Stimulated activated CD4-positive, alpha-beta T cell treated with anti-CD3 and anti-CD28 coated beads, Interleukin-12 subunit alpha, Interleukin-12 subunit beta, amount 100 ng/mL, for 48 hours (primary cell): ENCODE measurements around the gene RAB11A.

Experiments
- DNase-seq, 3 donors: peaks; one replicate each; pipeline ENCODE4 v3.0.0-alpha.2; 2020; ENCODE audit warnings: low read depth in 2 of 3, low spot score in 1 of 3

The RAB11A gene

GRCh38 chr15:65883571-65883970 lies 14.3 kb downstream of the RAB11A start:
- DNase-seq, result no peak

DNA sequence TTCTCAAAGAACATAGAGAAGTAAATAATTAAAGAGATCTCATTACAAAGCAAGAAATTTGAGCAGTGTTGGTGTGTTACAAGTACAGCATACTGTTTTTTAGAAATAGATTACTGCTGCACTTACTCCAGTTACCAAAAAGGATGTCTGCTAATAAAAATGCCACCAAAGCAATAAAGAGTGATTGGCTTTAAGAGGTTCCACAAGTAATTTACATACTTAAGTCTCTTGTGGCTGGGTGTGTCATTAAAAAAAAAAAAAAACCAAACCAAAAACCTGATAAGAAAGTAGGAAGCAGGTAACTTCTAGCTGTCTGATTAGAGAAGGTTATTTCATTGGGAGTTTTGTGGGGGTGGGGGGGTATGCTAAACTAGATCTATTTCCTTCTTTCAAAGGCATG lies 15.2 kb downstream of the RAB11A start:
- no peak for DNase-seq

GRCh38 chr15:65885668-65886218 lies 16.5 kb downstream of the RAB11A start:
- no peak for DNase-seq

GRCh38 chr15:65887565-65887964 lies 18.3 kb downstream of the RAB11A start:
- peak in 2 of 3 donors; percentile 25 to 54 for DNase-seq

GRCh38 chr15:65888981-65889380 lies 19.7 kb downstream of the RAB11A start:
- peak in 1 of 3 donors; percentile 9 for DNase-seq

DNA sequence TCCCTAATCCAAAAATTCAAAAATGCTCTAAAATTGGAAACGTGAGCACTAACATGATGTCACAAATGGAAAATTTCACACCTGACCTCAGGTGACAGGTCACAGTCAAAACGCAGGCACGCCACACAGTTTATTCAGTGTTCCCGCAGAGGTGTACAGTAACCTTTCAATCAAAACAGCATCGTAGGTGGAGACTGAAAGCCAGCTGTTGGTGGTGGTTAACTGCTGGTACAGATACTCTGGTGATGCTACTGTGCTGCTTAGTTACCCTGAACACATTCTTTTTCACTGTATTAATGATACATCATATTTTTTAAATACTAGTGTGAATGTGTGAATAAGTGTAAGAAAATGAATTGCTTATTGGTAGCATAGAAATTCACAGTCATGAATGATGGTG lies 23.8 kb downstream of the RAB11A start:
- no peak for DNase-seq

DNA sequence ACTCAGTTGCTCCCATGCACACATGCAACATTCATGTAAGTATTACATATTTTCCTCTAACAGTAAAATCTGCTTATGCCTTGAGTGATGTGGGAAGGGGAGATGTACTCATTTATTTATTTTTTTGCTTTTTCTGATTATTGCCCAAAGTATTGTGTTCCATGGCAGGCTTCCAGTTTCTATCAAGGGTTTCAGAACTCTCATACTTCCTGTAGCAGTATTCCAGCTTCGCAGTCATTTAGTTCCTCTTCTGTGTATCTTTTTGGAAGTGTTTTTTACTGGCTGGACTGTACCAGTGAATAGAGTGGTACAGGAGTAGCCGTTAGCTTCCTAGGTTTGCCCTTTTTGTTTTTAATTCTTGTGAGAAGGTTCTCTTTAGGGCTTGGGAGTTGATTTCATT lies 26.9 kb downstream of the RAB11A start:
- DNase-seq, result no peak

DNA sequence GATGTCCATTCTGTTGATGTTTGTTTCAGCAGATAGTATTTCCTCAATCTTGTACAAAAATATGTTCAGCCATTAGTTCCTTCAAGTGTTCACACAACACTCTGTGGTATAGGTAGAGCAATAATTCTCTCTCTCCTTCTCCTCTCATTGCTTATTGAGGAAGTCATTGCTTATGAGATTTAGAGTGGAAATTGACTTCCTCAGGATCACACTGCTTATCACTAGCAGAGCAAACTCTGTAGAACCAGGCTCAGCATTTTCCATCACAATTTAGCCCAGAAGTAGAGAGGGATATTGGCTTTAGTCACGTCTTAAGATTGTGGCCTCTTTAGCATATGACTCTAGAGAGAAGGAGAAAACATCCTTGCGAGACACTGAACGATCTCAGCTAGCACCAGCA lies 31.2 kb downstream of the RAB11A start:
- no peak for DNase-seq

- DNase-seq, result no peak
These were observed 32.0 kb downstream of the RAB11A start for GRCh38 chr15:65901336-65901735.

DNA sequence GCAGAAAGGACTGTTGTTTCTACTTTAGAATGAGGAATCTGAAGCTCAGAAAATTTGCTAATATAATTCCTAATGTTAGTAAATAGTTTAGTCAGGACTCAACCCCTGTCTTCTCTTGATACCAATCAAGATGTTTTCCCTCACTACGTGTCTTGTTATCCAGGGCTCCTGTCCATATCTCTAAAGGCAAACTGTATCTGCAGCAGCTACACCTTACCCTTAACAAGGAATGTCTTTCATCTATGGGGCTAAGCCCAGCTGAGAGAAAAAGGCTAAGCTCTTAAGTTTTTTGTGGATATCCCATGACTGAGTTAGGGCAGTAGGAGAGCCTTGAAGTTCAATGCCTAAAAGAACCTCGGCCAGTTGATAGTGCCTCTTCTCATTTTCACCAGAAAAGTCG lies 32.5 kb downstream of the RAB11A start:
- DNase-seq, result no peak

GRCh38 chr15:65902373-65902772 lies 33.1 kb downstream of the RAB11A start:
- no peak for DNase-seq

DNA sequence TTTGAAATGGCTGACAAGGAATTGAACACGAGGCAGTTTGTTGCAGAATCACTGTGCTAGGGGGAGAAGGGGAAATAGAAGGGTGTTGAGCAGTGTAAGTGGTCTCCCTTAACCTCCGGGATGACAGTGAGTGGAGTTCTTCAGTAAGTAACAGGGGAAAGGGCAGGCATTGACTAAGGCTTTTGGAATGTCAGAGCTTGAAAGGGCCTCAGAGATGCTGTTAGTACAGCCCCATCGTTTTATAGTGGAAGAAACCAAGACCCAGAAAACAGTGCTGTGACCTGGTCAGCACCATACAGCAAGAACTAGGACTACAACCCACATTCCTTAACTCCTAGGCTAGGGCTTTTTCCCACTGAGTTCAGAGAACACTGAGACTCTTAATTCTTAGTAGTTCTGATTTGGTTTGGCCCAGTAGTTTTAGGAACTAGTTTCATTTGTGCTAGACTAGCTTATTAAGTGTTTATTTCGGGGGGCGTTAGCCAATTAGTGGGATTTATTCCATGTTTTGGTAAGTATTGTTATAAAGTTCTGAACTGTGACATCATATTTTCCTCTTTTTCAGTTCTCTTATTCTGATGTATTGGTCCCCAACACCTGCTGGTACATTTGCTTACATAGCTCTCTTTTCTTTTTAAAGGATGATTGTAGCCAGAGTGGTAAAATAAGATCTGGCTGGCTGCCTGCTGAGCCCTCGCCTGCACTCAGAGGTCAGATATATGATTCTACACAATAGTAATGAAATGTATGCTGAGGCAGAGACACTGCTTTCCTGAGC lies 34.2 kb downstream of the RAB11A start:
- no peak for DNase-seq

DNA sequence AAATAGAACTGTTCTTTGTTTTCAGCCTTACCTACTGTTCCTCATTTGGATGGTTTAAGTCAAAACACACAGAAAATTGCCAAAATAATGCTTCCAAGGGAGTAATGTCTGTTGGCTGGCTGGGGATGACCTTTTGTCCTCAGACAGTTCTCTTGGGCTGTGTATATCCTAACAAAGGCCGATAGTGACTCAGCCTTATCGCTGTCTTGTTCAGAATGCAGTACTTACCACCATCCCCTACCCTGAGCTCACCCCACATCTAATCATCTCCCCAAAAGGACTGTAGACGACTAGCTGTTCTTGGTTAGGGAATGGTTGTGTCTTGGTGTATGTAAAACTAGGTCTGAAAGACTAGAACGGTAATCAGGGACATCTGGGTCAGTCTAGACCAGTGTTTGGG lies 35.0 kb downstream of the RAB11A start:
- no peak for DNase-seq

- DNase-seq, result no peak
These were observed 37.1 kb downstream of the RAB11A start for GRCh38 chr15:65906396-65906795.

DNA sequence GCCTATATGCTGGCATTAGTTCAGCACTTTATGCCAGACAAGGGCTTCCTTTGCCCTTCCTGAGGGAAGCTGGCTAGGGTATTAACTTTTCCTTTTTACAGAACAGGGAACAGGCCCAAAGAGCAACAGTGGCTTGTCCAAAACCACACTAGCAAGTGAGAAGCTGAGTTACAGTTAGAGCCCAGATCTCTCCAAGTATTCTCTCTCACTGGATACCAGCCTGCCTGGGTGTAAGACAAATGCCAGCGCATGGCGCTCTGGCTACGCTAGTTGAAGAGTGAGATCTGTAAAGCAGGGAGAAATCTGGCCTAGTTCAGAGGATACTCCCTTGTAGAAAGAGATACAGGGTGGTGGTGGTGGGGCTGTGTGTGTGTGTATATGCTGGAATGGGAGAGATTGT lies 38.4 kb downstream of the RAB11A start:
- no peak for DNase-seq

GRCh38 chr15:65908876-65909275 lies 39.6 kb downstream of the RAB11A start:
- no peak for DNase-seq

DNA sequence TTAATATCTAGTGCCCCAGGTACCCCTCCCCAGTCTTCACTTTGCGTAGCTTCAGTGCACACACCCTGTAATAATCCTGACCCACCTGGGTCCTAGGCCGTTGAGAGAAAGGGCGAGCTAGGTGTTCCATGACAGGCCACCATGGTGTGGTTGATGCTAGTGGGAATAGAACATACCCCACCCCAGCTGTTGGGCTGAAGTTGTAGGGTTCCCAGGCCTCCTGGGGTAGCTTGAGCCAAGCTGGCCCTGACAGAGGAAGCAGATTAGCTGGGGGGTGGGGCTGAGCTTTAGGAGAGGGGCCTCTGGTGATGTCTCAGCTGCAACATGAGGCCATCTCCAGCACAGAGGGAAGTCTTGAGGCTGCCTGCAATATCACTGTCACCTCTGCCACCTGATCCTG lies 40.5 kb downstream of the RAB11A start:
- DNase-seq, result no peak

DNA sequence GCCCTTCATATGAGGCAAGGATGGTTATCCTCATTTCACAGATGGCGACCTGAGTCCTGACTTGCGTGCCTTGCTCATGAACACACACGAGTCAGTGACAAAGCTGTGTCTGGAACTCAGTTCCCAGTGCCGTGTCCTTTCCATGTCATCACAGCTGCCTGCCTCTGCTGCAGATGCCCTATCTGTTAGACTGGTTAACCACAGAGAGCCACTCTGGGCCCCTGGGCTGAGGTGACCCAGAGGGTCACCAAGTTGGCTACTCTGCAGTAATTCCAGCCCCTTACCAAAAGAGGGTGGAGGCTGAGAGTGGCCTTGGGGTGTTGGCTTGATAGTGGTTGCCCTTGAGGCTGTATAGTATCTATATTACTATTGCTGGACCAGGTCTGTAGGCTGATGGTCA lies 41.0 kb downstream of the RAB11A start:
- DNase-seq, result no peak

DNA sequence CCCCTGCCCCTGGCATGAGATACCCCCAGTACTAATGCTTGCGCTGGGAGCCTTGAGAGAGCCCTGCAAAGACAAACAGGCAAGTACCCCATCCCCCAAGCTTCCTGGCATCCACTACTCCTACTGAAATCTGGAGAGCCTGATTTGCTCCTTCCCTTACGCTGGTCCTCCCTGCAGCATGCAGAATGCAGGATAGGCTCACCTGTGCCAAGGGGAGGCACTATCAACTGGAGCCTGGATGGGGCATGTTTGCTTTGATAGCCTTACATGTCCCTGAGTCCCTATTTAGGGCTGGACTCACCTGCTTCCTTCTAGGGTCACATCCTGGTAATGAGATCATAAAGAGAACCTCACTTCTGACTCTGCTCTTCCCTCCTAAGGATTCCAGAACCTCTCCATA lies 42.9 kb downstream of the RAB11A start:
- no peak for DNase-seq

DNA sequence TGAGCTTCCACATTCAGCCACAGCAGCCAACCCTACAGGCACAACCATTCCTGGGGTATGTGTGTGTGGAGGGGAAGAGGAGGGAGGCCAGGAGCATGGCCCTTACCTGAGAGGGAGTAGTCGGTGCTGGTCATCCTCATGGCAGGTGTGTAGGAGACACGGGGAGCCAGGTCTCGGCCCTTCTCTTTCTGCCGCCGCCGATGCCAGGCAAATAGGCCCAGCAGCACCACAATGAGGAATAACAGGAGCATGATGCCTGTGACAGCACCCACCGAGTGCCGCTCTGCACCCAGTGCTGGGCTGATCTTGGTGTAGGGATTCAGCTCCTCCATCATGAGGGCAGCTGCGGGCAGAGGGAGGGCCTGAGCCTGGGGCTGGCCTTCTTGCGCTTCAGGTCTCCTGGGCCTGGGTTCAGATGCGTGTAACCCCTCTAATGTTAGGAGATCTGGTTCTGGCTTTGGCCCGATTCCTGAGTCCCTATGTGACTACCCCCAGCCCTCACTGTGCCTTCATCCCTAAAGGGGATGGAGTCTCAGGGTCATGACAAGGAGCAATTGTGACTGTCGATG lies 44.4 kb downstream of the RAB11A start:
- DNase-seq, result no peak

DNA sequence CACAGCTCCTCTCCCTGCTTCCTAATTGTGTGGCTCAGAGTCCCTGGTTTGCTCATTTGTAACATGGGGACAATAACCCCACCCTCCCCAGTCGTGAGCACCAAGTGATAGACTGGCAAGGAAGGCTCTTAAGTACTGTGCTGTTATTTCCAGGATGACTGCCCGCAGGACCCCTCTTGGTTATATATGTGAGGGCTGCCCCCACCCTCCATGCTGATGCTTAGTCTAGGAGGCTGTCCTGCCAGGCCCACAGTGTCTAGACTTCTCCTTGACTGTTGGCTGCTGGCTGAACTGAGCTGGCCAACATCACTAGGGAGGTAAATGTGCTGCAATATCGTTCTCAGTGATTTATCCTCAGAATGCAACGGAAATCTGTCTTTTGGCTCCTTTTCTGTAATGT lies 45.1 kb downstream of the RAB11A start:
- no peak for DNase-seq

DNA sequence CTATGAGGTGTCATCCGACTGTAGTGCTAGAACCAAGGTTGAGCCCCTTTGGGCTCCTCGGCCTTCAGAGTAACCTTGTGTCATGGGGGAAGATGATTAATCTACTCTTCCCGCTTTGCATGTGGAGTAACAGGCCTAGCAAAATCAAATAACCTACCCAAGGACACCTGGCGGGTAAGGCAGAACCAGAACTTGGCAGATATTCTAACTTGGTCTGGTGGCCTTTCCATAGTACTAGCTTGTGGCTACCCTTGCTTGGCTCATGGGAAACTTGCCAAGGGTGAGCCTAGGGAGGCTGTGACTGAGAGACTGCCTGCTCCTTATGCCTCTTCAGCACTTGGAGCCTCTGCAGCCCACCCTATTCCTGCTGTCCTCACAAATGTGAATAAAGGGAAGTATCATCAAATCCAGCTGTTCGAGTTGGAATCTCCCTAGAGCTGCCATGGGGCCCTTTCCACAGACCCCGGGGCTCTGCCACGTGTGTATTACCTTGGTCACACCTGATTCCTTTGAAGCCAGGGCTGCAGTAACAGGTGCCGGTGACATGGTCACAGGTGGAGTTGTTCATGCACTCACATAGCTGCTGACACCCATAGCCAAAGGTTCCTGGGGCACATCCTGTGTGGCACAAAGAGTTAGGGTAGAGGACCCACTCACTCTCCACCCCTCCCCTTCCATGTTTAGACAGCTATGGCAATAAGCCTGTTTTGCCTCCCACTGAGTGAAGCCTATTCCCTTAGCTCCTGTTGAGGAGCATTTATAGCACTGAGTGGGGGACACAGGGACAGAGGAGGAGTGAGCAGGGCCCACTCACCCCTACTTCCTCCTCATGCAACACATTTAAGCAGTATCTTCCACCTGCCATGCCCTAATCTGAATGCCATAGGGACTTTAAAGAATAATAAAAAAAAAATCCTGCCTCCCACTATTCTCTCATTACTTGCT lies 46.0 kb downstream of the RAB11A start:
- DNase-seq, result no peak
